ENCODE measurements around the gene SPATA3.
"Not testable (repeated sequence)": the region's sequence is repeated elsewhere in the genome, so short reads cannot be mapped to it uniquely, and the experiment has no call there.

The SPATA3 gene

DNA sequence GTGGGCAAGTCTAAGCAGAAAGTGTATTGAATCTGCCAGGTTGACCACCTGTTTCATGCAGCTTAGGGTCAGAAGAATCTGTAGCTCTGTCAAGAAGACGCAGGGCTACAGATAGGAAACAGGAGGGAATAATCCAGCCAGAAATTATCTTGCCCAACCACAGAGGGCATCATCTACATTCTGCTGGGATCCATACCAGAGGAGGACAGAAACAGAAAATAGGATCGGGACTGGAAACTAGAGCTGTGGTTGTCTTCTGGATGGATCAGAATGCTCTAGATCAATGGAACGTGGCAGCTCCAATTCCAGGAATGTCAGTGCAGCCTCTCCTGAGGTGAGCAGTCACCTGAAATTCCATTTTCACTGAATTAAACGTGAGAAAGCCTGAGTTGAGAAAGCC, 3.6 kb downstream of the SPATA3 start:
- no peak for DNase-seq

DNA sequence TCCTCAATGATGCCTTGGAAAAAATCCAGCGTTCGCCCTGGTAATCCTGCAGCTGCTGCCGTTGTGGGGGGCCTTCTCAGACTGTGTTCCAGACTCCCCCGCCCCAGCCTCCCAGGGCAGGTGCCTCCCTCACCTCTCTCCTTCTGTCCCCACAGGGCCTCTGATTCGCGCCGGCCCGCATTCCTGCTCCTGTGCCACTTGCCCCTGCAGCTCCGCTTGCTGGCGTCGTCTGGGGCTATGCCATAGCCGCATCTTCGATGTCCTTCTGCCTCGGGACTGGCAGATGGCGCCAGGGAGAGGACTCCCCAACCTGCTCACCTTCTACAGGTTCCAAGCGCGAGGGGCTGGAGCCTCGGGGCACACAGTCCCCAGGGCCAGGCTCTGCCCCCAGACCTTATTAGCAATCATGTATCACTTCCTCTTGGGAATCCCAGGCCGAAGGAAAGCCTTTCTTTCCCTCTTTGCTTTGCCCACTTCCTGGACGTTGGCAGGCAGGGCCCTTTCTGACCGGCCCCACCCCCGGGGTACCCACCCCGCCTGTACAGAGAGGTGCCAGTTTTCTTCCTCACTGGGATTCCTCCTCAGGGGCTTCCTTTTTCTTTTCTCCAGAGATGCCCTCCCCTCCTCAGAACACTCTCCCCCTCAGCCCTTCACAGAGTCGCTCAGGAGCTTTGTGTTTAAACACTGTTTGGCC, 4.4 kb downstream of the SPATA3 start:
- DNase-seq = no peak

GRCh38 chr2:231001036-231001435, 5.1 kb downstream of the SPATA3 start:
- DNase-seq = no peak

GRCh38 chr2:231001921-231002320, 6.0 kb downstream of the SPATA3 start:
- no peak for DNase-seq

- no peak for DNase-seq
Measured at GRCh38 chr2:231002641-231003040, 6.7 kb downstream of the SPATA3 start.

- DNase-seq = no peak
Measured at GRCh38 chr2:231003186-231003585, 7.3 kb downstream of the SPATA3 start.

GRCh38 chr2:231004930-231005329, 9.0 kb downstream of the SPATA3 start:
- DNase-seq = not testable (repeated sequence)

- no peak for DNase-seq
Measured at GRCh38 chr2:231007286-231008098, 11.6 kb downstream of the SPATA3 start.

DNA sequence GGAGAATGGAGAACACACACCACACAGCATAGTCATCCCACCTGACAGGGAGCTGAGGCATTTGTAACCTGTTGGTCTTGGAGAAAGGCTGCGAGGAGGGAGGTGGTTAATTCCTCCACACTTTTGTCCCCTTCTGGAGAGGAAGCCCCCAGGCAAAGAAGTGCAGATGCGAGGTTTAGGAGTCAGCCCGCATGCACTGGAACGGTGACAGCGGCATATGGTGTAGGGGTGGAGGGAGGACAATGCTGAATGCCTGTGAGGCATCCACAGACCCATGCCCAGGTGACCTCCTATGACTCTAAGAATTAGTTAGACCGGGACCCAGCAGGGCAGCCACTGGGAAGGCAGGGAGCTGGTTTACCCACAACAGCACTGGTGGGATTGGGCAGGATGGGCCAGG, 12.2 kb downstream of the SPATA3 start:
- no peak for DNase-seq

DNA sequence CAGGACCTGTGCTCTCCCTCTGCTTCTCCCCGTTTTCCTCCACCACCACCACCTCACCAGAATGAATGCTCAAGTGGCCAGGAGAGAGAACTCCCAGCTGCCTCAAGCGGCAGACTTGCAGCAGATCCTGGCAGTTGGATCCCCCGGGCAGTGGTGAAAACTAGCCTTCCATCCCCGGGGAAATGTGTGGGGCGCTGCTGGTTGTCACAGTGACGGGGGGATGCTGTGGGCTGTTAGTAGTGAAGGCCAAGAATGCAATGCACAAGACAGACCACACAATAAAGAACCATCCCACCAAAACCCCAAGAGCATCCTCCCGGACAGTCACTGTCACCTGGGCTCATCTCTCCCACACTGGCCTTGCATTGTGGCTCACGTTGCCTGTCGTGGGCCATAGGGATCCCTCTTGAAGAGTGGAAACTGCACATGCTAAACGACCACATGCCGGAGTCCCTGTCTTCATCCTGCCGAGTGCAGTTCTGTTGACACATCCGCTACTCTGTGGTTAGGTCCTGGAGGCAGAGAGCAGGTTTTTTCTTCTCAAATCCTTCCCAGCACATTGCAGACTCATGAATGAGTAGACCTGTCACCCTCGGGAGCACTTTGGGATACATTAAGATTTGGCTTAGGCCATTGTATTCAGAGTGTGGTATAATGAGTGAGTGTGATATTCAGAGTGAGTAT, 13.5 kb downstream of the SPATA3 start:
- DNase-seq = no peak

DNA sequence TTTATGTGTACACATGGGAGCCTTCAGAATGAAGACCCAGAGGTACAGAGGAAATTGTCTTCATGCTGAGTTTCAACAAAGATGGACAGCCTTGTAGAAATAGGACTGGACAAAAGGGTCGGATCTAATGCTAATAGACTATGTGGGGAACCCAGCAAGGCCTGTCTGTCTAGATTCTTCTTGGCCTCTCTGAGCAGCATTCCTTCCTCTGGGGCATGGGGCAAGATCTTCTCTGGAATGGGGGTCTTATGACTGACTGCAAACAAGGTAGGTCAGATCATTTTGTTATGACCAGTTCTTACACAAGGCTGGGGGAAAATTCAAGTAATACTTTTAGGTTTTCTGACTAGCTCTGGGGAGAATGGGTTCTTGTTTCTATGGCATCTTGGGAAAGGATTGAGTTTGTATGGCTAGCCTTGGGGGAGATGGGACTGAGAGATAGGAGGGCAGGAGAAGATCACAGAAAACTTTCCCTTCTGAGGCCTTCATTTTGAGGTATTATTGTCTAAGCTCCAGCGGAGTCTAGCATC, 14.3 kb downstream of the SPATA3 start:
- no peak for DNase-seq

DNA sequence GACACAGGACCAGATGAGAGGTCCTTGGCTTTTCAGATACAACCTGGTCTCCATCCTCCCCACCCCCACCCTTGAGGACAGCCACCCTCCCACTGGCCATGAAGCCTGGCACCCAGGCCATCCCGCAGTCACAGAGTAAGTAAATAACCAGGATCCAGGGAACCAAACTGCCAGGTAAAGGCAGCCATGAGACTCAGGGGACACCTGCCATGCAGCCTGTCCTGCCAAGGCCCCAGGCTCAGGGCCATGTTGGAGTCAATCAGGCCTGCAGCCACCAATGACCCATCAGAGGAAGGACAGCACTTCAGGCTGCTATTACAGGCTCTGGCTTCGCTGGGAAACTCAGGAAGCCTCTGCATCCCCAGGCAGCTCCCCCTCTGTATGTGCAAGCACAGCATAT, 15.6 kb downstream of the SPATA3 start:
- no peak for DNase-seq

- DNase-seq = no peak
Measured at GRCh38 chr2:231012463-231012862, 16.5 kb downstream of the SPATA3 start.

DNA sequence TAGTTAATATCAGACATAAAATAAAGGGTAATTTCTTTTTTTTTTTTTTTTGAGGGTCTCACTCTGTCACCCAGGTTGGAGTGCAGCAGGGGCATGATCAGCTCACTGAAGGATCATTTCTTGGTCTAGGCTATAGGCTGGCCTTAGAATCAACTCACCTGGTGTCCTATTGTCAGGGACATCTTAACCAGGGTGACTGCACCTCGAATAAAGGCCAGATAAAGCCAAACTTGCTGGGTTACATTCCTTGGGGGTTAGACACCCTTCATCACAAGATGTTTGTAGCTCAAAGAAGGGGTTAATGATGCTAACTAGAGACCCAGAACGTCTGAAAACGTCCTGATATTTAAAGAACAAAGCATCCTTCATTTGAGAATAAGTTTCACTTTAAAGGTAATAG, 17.9 kb downstream of the SPATA3 start:
- no peak for DNase-seq

DNA sequence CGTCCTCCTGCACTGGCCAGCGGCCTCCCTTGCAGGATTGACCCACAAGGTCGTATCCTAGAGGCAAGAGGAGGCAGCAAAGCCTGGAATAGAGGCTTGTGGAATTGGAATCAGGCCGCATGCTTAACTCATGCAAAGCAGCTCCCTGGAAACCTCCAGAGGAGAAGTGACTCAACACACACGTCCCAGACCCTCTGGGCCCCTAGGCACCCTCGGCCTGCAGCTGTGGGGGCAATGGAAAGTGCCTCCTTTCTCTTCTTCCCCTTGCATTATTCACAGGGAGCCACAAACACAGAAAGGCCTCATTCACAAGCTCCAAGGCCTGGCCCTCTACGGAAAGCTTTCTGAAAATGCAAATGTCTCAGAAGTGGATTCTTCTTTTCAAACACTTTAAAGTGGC, 19.6 kb downstream of the SPATA3 start:
- DNase-seq = no peak

DNA sequence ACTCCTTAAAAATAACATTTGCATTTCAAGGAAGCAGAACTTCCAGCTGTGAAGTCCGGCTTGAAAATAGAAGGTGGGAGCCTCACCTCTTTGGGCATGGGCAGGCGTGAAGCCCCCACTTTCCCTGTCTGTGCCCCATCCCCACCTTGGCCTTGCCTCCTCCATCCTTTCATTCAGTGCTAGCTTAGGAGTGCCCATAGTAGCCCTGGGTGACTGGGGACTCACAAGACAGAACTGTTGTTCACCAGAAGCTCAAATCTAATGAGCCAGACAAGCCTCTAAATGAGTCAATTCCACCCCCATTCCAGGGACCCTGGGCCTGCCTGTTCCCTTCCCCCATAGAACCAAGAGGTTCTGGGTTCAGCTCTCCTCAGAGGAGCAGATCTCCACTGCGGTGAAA, 20.0 kb downstream of the SPATA3 start:
- no peak for DNase-seq

DNA sequence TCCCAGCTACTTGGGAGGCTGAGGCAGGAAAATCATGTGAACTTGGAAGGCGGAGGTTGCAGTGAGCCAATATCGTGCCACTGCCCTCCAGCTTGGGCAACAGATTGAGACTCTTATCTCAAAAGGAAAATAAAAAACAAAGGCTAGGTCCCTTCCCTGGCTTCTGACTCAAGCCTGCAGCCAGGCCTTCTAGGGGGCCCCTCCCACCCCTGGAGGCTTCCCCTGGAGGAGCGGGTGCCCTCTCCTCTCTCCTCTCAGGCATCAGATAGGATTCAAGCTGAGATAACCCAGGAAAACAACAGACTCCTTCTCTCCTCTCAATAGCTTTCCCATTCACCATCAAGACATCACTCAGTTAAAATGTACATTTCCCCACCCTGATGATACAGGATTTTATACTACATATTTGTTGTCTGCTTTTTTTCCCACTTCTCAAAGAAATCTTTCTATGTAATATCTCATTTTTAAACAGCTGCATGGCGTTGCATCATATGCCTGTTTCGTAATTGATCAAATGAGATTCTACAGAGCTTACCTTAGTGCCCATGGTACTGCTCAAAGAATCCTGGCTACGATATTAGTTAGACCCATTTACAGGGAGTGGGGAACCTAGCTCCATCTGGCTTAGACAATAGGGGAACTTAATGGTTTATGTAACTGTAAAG, 20.8 kb downstream of the SPATA3 start:
- no peak for DNase-seq

GRCh38 chr2:231017231-231017598, 21.3 kb downstream of the SPATA3 start:
- no peak for DNase-seq

- DNase-seq = no peak
Measured at GRCh38 chr2:231018184-231018583, 22.3 kb downstream of the SPATA3 start.

DNA sequence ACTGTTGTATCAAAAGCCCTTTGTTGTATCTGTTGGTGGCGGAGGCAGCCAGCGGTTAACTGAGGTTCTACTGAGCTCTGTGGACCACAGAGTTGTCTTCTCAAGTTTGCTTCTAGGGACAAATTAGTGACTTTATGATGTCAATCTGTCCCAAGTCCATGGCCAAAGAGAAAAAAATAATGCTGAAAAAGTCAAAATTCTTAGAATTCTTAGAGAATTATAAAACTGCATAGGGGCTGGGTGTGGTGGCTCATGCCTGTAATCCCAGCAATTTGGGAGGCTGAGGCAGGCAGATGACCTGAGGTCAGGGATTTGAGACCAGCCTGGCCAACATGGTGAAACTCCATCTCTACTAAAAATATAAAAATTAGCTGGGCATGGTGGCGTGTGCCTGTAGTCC, 29.1 kb downstream of the SPATA3 start:
- DNase-seq = not testable (repeated sequence)

DNA sequence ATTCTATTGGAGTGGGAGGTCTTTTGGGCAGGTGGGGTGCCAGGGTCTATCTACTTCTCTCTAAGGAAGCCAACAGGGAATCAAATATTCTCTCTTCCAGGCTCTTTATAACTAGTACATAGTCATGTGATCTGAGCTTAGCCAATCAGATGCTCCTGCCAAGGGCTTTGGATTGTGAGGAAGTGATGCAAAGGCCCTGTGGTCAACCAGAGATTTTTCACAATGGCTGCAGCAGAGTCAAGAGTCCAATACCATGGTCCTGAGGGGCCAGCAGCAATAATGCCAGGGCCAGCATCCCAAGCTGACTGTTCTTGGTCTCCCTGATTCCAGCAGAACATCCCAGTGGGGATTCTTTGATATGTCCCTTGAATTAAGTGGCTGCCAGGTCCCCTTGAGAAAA, 33.0 kb downstream of the SPATA3 start:
- no peak for DNase-seq

DNA sequence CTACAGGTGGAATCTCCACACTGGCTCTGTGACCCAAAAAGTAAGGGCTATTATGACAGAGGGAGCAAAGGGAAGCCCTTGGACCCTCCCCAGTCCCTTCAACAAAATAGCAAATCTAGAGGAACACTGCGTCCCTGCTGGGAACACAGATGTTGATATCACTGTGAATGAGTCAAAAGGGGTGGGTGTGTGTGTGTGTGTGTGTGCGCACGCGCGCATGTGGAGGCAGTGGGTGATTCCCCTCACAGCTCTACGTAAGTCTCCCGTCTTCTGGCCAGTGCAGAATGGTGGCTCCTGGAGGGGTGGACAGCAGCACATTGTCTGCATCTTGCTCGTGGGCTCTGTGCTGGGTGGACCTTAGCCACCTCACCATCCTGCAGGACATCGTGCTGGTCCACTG, 33.6 kb downstream of the SPATA3 start:
- no peak for DNase-seq

- DNase-seq = no peak
Measured at GRCh38 chr2:231030725-231031124, 34.8 kb downstream of the SPATA3 start.

Data from CD4-positive, alpha-beta T cell treated with Interleukin-17A for 1 hour (primary cell).